Measurements from ENCODE around the gene APOC3.

DNA sequence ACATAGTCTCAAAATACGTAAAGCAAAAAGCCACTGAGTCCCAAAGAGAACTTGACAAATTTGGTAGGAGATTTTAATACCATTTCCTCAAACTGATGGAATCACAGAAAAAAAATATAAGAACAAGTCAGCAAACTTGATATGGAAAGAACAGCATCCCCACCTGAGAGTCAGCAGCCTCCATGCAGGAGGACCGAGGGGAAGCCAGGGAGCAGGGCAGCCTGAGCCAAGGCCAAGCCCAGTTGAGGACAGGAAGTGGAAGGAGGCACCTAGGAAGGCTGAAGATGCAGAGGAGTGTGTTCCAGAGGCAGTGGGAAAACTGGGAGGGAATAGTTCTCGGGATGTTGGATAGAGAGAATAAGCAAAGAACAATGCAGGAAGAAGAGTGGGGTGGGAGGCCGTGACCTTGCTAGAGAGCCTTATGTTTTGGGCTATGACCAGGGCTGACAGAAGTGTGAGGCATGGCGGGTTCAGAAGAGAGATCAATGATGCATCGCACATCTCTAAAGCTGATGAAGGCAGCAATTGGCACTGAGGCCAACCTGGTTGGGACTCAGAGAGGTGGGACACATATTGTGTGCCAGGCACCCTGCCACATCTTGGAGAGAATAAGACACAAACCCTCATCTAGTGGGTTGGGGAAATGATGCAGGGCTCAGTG lies 22.0 kb upstream of the APOC3 start:
- TF ChIP-seq, protein P1, sequence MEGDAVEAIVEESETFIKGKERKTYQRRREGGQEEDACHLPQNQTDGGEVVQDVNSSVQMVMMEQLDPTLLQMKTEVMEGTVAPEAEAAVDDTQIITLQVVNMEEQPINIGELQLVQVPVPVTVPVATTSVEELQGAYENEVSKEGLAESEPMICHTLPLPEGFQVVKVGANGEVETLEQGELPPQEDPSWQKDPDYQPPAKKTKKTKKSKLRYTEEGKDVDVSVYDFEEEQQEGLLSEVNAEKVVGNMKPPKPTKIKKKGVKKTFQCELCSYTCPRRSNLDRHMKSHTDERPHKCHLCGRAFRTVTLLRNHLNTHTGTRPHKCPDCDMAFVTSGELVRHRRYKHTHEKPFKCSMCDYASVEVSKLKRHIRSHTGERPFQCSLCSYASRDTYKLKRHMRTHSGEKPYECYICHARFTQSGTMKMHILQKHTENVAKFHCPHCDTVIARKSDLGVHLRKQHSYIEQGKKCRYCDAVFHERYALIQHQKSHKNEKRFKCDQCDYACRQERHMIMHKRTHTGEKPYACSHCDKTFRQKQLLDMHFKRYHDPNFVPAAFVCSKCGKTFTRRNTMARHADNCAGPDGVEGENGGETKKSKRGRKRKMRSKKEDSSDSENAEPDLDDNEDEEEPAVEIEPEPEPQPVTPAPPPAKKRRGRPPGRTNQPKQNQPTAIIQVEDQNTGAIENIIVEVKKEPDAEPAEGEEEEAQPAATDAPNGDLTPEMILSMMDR (conservative IDR thresholded peaks at IDR 0.05) = no peak
- TF ChIP-seq ZFX (IDR thresholded peaks at IDR 0.05) = no peak

All from C4-2B (cell line).